ENCODE results near the gene WSB2.

The WSB2 gene

DNA sequence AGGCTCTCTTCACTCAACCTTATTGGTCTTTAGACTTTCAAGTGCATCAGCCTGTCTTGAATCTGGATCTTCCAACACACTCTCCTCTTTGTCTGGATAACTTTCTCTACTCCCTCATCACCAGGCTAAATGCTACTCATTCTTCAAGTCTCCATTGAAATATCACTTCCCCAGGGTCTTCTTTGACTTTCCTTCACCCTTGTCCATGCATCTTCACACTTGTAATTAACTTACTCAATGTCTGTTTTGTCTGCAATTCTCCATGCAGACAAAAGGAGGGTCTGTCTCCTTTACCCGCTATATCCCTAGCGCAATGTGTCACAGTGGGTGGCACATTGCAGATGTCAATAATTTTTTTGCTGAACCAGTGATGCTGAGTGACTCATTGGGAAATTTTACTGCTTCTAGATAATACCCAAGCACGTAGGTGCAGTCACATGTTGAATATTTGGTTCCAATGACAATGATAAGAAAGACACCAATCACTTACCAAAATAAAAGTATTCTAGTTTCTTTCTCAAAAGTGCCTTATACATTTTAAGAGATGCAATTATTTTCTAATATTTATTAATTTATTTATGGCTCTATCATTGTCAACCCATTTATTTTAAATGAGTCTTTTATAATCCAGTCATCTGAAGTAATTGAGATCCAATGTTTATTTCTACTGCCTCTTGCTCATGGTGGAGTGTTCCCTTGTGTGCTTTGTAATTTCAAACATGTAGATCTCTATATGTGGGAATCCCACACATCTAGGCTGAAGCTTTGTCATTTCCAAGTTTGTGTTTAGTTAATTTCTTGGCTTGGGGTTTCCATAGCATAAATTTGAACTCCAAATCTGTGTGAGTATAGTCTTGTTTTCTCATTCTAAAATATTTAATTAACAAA, 66.2 kb downstream of the WSB2 start:
- Histone ChIP-seq H3K36me3 (no peaks in the 10 kb centered on the region), H3K4me1 (no peaks in the 10 kb centered on the region), H3K27ac (no peak overlapping the region), H3K9me3 (no peaks in the 10 kb centered on the region), H3K4me3 (no peak overlapping the region), H3K27me3 (no peaks in the 10 kb centered on the region)
- TF ChIP-seq, protein P1, sequence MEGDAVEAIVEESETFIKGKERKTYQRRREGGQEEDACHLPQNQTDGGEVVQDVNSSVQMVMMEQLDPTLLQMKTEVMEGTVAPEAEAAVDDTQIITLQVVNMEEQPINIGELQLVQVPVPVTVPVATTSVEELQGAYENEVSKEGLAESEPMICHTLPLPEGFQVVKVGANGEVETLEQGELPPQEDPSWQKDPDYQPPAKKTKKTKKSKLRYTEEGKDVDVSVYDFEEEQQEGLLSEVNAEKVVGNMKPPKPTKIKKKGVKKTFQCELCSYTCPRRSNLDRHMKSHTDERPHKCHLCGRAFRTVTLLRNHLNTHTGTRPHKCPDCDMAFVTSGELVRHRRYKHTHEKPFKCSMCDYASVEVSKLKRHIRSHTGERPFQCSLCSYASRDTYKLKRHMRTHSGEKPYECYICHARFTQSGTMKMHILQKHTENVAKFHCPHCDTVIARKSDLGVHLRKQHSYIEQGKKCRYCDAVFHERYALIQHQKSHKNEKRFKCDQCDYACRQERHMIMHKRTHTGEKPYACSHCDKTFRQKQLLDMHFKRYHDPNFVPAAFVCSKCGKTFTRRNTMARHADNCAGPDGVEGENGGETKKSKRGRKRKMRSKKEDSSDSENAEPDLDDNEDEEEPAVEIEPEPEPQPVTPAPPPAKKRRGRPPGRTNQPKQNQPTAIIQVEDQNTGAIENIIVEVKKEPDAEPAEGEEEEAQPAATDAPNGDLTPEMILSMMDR (IDR thresholded peaks at IDR 0.05) = no peak
- DNase-seq = no peak
- intact Hi-C loops (cut with DNase I; ENCODE audit: low total_unique reads) = no loop called here

DNA sequence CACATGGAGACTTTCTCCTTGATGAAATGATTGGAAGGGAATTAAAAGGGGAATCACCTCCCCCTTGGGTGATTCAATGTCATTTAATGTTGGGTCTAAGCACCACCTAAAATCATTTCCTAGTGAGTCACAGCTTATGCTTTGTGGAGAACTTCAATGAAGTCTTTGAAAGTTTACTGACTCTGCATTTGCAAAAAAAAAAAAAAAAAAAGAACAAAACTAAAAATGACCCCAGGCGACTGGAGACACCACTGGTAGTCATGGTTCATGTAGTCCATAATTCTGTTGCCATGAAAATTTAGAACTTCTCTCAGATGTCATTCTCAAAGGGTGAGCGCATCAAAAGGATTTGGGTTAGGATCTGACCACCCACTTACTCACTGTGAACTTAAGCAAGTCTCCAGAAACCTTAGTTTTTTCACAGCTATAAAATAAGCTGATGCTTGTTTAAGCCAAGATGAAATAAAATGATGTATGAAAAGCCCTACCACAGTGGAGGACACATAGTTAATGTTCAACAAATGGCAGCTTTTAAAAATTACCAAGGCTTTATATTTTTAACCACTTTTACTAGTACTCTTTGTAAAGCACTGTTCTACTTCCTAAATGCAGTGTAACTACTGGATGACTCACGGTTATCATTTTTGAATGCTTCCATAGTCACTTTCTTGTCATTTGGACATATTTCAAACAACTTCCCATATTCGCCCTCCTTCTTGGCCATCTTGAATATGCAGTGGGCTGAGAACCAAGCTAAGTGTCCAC, 74.1 kb downstream of the WSB2 start:
- TF ChIP-seq, protein P1 (IDR thresholded peaks at IDR 0.05) = no peak
- no peaks in the 10 kb centered on the region for H3K9me3 ChIP-seq
- intact Hi-C loops (cut with DNase I; ENCODE audit: low total_unique reads) = no loop called here
- no peak overlapping the region for H3K27ac ChIP-seq
- H3K4me1 ChIP-seq = no peaks in the 10 kb centered on the region
- no peak overlapping the region for H3K4me3 ChIP-seq
- H3K27me3 ChIP-seq = peaks cover 0 to 7% of the 10 kb centered on the region in 2 donors
- DNase-seq = no peak
- no peaks in the 10 kb centered on the region for H3K36me3 ChIP-seq

DNA sequence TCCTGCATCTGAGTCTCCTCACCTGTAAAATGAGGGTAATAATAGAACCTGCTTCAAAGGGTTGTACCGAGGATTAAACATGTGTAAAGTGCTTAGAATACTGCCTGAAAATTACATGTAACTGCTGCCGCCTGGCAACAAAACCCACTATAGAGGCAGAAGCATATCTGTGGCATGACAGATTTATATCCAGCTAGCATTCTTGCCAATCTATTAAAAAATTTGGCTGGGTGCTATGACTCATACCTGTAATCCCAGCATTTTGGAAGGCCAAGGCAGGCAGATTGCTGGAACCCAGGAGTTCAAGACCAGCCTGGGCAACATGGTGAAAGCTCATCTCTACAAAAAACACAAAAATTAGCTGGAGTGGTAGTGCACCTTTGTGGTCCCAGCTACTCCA, 75.8 kb downstream of the WSB2 start:
- H3K4me3 ChIP-seq = no peak overlapping the region
- H3K27me3 ChIP-seq = peaks cover 0 to 7% of the 10 kb centered on the region in 2 donors
- TF ChIP-seq, protein P1 (IDR thresholded peaks at IDR 0.05) = no peak
- H3K4me1 ChIP-seq = no peaks in the 10 kb centered on the region
- DNase-seq = no peak
- H3K9me3 ChIP-seq = no peaks in the 10 kb centered on the region
- H3K36me3 ChIP-seq = no peaks in the 10 kb centered on the region
- H3K27ac ChIP-seq = no peak overlapping the region
- intact Hi-C loops (cut with DNase I; ENCODE audit: low total_unique reads) = no loop called here
